H1 (cell line): Measurements from ENCODE around the gene LCT. TPM values are rescaled to one million over a fixed set of nuclear protein-coding genes. Genes with fewer than 3 reads are reported as not detected.

Experiments
- BRCA1 ChIP-seq: IDR thresholded peaks from 2 replicates; pipeline ENCODE4 v1.6.1; 2012; ENCODE audit warnings: low read depth, low read length, improper control_type of control experiment
- SIX5 ChIP-seq: IDR thresholded peaks from 2 replicates; pipeline ENCODE4 v1.6.1; 2011; ENCODE audit warnings: mild to moderate bottlenecking, low read depth, low read length
- polyA plus RNA-seq, 7 experiments: library from polyadenylated mRNA; depleted of rRNA in 3 of 7; stranded (reverse) in 5 of 7; unstranded in 2 of 7; fragments of >200 nt in 5 of 7; fragments of 200-250 nt in 2 of 7; gene quantifications; 1 replicate in 5 of 7; 2 replicates in 1 of 7; 4 replicates in 1 of 7; pipeline versions ENCODE4 v1.2.1 to v1.2.3, GENCODE V29; 2011 to 2013; ENCODE audit warnings: missing spikeins in 2 of 7, mixed read lengths in 2 of 7
- total RNA-seq: library from RNA; stranded (reverse); fragmentation: NEBNext Ultra II Directional; extraction: Animal tissue kit (Norgen Biotek cat#: 25700); gene quantifications from 2 replicates; pipeline ENCODE4 v1.2.1, GENCODE V29; 2021
- TF ChIP-seq, protein P1 (sequence below): fragments of 300-600 bp; sonication (generic); IDR thresholded peaks from 2 replicates; pipeline ENCODE4 v1.7.1; 2012; ENCODE audit warnings: low read length, moderate library complexity, mild to moderate bottlenecking, inconsistent platforms; ENCODE audit not compliant: insufficient replicate concordance
- TF ChIP-seq, protein P2 (sequence below): IDR thresholded peaks from 2 replicates; pipeline ENCODE4 v1.6.1; 2012; ENCODE audit warnings: inconsistent platforms

Gene LCT
- total and polyA plus RNA-seq, 2 of the 8 experiments (the other 6 are each of a cell fraction or from before 2014, with no cell fraction given), result 0.06 TPM; not detected in 1

DNA sequence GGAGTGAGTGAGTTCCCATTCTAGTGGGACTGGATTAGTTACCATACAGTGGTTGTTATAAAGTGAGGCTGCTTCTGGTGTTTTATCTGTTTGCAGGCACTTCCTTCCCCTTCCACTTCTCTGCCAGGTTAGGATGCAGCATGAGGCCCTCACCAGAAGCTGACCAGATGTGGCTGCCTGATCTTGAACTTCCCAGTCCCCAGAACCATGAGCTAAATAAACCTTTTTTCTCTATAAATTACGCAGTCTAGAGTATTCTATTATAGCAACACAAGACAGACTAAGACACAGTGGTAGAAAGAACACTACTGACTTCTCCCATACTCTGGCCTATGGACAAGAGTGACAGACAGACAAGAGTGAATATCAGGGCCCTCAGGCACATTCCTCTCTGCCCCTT, 14.1 kb downstream of the LCT start (continued):
- TF ChIP-seq, protein P1, sequence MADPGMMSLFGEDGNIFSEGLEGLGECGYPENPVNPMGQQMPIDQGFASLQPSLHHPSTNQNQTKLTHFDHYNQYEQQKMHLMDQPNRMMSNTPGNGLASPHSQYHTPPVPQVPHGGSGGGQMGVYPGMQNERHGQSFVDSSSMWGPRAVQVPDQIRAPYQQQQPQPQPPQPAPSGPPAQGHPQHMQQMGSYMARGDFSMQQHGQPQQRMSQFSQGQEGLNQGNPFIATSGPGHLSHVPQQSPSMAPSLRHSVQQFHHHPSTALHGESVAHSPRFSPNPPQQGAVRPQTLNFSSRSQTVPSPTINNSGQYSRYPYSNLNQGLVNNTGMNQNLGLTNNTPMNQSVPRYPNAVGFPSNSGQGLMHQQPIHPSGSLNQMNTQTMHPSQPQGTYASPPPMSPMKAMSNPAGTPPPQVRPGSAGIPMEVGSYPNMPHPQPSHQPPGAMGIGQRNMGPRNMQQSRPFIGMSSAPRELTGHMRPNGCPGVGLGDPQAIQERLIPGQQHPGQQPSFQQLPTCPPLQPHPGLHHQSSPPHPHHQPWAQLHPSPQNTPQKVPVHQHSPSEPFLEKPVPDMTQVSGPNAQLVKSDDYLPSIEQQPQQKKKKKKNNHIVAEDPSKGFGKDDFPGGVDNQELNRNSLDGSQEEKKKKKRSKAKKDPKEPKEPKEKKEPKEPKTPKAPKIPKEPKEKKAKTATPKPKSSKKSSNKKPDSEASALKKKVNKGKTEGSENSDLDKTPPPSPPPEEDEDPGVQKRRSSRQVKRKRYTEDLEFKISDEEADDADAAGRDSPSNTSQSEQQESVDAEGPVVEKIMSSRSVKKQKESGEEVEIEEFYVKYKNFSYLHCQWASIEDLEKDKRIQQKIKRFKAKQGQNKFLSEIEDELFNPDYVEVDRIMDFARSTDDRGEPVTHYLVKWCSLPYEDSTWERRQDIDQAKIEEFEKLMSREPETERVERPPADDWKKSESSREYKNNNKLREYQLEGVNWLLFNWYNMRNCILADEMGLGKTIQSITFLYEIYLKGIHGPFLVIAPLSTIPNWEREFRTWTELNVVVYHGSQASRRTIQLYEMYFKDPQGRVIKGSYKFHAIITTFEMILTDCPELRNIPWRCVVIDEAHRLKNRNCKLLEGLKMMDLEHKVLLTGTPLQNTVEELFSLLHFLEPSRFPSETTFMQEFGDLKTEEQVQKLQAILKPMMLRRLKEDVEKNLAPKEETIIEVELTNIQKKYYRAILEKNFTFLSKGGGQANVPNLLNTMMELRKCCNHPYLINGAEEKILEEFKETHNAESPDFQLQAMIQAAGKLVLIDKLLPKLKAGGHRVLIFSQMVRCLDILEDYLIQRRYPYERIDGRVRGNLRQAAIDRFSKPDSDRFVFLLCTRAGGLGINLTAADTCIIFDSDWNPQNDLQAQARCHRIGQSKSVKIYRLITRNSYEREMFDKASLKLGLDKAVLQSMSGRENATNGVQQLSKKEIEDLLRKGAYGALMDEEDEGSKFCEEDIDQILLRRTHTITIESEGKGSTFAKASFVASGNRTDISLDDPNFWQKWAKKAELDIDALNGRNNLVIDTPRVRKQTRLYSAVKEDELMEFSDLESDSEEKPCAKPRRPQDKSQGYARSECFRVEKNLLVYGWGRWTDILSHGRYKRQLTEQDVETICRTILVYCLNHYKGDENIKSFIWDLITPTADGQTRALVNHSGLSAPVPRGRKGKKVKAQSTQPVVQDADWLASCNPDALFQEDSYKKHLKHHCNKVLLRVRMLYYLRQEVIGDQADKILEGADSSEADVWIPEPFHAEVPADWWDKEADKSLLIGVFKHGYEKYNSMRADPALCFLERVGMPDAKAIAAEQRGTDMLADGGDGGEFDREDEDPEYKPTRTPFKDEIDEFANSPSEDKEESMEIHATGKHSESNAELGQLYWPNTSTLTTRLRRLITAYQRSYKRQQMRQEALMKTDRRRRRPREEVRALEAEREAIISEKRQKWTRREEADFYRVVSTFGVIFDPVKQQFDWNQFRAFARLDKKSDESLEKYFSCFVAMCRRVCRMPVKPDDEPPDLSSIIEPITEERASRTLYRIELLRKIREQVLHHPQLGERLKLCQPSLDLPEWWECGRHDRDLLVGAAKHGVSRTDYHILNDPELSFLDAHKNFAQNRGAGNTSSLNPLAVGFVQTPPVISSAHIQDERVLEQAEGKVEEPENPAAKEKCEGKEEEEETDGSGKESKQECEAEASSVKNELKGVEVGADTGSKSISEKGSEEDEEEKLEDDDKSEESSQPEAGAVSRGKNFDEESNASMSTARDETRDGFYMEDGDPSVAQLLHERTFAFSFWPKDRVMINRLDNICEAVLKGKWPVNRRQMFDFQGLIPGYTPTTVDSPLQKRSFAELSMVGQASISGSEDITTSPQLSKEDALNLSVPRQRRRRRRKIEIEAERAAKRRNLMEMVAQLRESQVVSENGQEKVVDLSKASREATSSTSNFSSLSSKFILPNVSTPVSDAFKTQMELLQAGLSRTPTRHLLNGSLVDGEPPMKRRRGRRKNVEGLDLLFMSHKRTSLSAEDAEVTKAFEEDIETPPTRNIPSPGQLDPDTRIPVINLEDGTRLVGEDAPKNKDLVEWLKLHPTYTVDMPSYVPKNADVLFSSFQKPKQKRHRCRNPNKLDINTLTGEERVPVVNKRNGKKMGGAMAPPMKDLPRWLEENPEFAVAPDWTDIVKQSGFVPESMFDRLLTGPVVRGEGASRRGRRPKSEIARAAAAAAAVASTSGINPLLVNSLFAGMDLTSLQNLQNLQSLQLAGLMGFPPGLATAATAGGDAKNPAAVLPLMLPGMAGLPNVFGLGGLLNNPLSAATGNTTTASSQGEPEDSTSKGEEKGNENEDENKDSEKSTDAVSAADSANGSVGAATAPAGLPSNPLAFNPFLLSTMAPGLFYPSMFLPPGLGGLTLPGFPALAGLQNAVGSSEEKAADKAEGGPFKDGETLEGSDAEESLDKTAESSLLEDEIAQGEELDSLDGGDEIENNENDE, result no peak
- TF ChIP-seq BRCA1 (no peak), SIX5 (no peak)
- TF ChIP-seq, protein P2, sequence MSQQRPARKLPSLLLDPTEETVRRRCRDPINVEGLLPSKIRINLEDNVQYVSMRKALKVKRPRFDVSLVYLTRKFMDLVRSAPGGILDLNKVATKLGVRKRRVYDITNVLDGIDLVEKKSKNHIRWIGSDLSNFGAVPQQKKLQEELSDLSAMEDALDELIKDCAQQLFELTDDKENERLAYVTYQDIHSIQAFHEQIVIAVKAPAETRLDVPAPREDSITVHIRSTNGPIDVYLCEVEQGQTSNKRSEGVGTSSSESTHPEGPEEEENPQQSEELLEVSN, result no peak
